HT1080 (cell line): Measurements from ENCODE around the gene KCNIP1. TPM values are rescaled to one million over a fixed set of nuclear protein-coding genes. Genes with fewer than 3 reads are reported as not detected.

Experiments used
- DNase-seq: peaks from one replicate; pipeline ENCODE4 v3.0.0-alpha.2; 2015; ENCODE audit warnings: low read depth
- total RNA-seq: library from RNA; depleted of rRNA; stranded (reverse); fragments of >200 nt; shearing (Covaris generic); gene quantifications from 2 replicates; pipeline ENCODE4 v1.2.3, GENCODE V29; 2014

The KCNIP1 gene
- total RNA-seq, 1 experiment from 2014 or later: not detected

DNA sequence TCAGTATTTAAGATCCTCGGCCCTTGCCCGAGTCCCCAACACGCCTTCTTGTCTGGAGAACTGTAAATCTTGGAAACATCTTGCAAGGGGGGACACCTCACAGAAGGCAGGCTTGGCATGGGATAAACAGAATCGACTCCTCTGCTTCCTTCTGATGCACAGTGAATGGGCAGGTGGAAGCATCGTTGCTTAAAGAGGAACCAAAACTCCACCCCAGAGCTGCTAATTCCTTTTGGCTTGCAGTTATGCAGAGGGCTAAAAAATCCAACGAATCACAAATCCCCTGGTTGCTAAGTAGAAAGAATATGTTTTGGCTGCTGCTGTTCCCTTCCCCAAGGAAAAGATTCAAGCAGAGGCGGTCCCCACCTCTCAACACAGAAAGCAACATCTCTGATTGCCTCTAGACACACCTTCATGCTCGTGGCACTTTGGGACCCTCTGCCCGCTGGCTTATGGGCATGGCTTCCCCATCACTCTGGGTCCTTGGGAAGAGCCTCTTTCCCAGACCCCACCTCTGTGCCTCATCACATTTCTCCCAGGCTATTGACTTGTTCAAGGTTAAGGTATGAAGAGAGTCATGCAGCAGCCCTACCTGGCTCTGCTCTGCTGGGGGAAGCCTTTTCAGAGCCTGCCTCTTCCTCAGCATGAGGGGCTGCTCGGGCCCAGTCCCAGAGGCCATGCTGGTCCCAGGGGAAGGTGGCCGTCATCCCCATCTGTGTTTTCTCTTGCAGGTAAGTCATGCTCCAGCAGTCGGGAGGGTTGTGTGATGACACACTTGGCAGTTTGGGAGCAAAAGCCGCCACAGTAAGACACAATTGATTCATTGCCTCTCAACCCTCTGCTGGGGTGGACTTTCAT lies 137.1 kb downstream of the KCNIP1 start:
- no peak for DNase-seq

DNA sequence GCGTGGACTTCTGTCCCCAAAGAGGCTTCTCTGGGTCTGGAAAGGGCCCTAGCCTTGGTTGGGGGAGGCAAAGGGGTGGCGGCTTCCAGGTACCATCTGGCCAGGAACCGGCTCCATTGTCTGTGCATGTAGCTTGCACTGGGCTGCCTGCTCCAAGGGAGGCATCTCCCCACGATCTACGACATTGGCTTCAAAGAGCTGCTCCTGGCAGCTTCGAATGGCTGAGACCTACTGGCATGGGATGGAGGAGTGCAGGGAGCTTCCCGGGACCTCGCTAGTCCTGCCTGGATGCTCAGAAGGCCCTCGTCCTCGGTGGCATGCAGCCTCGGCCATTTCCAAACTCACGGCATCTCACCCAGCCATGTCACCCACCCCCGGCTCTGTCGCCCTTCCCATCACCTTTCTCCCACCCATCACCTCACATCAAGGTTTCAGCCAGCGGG lies 137.8 kb downstream of the KCNIP1 start:
- no peak for DNase-seq

DNA sequence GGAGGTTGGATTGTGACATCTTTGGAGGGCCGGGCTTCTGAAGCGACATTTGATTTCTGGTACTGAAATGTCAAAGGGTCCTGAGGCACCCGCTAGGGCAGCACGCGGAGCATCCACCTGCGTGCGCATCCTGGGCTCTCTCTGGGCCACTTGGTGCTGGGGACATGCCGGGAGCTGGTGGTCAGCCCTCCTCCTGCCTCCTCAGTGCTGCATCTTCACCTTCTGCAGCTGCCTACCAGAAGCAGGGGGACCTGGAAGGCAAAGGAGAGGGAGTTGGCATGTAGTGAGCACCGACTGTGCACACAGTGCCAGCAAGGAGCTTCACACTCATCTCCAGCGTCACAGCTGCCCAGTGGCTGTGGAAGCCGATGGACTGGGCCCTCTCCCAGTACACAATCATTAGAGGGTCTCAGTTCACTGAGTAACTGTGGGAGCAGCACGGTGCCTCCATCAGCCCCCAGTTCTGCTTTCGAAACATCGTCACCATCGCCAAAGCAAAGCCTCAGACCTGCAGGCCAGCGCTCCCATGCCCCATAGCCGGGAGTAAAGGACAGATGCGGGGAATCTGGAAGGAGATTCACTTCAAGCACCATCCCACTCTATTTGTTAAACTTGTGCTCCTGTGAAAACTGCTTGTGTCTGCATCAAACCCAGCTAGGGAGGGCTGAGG lies 138.4 kb downstream of the KCNIP1 start:
- DNase-seq: no peak

DNA sequence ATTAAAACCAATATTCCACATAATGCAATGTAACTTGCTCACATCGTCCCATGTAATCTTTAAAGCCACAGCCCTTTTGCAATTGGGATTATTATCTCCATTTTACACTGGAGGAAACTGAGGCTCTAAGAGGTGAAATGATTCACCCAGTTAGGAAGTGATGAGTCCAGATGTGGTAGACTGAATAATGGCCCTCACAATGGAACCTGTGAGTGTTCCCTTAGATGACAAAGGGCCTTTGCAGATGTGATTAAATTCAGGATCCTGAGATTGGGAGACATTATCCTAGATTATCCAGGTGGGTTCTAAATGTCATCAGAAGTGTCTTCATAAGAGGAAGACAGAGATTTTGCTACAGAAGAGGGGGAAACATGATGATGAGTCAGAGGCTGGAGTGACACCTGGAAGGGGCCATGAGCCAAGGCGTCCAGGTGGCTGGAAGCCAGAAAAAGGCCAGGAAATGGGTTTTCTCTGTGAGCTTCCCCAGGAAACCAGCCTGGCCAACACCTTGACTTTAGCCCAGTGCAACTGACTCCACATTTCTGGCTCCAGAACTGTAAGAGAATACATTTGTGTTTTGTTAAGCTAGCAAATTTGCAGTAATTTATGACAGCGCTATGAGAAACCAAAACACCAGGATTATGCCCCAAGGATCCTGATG lies 139.1 kb downstream of the KCNIP1 start:
- peak; percentile 15 for DNase-seq

DNA sequence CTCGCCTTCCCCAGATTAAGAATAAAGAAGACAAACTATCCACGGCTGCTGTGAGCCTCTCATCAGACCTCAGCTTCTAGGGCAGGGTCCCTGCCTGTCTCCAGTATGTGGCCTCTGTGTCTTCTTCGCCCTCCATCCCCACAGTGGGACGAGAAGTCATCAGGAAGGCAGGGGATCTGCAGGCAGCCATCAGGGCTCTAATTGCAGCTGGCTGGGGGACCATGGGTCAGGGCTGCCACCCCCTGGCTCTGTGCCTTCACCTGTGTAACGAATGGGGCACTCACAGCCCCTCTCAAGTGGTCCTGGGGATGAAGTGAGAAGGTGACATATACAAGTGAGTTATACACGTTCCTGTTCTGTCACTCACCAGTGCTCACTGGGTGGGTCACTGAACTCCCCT lies 139.8 kb downstream of the KCNIP1 start:
- DNase-seq: no peak

DNA sequence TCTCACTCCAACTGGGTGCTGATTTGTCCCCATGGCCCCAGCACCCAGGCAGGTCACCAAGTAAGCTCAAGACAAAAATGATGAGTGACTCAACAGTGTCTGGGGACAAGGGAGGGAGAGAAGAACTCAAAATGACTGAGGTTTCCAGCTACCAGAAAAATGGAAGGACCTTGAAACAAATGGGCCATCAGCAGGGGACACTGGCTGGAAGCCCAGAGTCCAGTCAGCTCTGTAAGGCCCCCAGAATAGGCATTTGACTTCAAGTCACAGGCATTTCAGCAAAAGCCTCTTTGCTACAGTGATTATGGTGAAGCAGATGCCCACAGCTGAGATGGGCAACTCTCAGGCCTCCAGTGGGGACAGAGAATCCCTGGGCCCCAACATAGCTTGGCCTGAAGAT lies 140.7 kb downstream of the KCNIP1 start:
- DNase-seq: no peak

DNA sequence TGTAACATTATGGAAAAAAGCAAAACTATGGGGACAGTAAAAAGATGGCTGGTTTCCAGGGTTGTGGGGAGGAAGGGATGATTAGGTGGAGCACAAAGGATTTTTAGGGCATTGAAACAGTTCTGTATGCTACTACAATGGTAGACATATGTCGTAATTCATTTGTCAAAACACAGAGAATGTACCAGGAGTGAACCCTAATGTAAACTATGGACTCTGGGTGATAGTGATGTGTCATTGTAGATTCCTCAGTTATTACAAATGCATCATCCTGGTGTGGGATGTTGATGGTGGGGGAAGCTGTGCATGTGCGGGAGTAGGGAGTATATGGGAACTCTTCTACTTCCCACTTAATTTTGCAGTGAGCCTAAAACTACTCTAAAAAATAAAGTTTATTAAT lies 144.7 kb downstream of the KCNIP1 start:
- peak; percentile 29 for DNase-seq

DNA sequence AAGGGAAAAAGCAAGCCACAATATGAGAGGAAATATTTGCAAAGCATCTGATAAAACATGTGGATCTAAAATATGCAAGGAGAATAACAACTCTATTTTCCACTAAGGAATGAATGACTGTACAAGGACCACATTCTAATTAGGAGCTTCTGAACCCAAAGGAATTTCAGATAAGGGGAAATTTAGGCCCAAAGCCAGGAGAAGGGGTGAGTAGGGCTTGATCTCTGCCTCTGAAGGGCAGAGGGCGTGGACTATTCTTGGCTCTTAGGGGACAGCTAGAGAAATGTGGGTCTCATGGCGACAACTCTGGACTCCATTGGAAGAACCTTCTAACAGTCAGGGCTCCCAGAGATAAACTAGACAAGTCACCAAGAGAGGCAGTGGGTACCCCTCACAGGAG lies 147.0 kb downstream of the KCNIP1 start:
- DNase-seq: no peak

DNA sequence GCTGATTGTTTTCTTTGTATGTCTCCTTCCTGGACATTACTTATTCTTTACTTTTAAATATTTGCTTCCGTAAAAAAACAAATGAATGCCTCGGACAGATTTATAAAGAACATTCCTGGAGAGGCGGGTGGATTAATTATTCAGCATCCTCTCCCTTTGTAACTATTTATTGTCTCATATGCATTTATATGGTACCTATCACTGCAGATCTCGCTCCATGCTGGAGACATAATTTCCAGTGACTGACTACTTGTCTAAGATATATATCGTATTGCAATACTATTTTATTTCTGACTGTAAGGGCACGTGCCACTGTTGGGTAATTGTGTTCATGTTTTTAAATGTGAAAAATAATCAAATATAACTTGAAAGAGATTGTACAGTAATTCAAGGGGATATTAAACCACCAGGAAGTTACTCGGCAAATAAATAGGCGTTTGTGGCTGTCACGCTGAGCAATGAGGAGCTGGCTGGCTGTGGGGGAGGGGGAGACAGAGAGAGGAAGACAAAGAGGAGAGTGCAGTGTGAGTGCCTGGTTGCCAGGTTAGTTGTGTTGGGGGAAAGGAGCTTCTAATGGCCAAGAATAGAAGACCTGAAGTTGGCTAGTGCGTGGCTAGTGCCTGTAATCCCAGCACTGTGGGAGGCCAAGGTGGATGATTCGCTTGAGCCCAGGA lies 147.9 kb downstream of the KCNIP1 start:
- no peak for DNase-seq

DNA sequence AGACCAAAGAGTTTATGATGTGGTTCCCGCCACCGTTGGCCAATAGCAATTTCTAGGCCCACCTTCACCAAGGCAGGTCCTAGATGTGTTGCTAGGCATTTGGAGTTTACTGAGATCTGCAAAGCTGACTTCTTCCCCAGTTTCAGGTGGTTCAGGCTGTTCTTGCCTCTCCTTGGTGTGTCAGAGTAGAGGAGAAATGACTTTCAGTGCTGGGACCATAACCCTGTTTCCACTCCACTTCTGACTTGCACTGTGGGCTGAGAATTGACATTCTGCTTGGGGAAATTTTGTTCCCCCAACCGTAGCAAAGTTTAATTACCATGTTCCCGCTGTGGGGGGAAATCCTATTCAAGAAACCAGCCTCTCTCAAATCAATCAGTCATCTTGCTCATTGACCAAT lies 151.7 kb downstream of the KCNIP1 start:
- no peak for DNase-seq

DNA sequence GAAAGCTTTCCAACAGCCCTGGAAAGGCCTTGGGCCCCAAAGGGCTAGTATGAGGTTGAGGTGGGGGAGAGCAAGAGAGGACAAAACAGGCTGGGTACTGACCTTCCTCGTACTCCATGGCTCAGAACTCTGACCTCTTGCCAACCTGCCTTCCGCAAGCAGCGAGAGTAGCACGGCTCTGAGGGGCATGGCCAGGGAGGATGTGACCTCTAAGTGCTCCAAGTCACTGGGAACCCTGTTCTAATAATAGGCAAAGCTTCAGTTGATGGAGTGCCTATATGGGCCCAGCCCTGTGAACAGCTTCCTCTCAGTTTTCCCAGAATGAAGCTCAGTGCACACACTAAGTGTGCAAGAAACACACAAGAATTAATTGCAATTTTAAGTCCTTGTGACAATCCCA lies 152.1 kb downstream of the KCNIP1 start:
- no peak for DNase-seq

DNA sequence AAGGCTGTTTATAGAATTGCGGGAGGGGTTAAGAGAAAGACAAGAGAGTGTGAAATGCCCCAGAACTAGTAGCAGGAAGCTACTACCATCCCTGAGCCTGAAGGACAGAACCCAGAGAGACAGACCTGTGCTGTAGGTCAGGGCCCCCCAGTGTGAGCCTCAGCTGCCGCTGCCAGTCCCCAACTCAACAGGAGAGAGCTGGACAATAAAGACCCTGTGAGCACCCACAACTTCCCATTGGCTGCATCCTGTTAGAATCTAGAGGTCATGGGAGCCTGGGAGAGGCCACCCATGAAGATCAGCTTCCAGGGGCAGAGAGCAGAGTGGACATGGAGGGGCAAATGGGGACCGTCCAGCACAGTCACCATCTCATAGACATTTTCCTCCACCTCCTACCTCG lies 152.5 kb downstream of the KCNIP1 start:
- no peak for DNase-seq

DNA sequence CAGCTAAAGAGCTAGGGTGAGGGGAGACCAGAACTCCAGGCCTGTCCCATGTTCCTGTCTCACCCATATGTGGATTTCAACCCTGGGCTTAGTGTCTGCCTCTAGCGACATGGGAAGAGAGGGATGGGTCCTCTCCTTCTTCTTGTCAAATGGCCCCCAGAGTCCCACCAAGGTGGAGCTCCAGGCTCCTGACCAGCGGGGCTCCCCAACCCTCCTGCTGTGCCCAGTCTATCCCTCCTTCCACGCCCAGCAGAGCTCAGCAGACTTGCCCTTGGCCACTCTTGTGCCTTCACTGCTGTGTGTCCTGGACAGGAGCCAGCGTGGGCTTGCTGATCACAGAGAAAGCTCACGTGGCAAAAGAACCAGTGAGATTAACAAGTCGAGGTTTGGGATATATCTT lies 156.7 kb downstream of the KCNIP1 start:
- no peak for DNase-seq

DNA sequence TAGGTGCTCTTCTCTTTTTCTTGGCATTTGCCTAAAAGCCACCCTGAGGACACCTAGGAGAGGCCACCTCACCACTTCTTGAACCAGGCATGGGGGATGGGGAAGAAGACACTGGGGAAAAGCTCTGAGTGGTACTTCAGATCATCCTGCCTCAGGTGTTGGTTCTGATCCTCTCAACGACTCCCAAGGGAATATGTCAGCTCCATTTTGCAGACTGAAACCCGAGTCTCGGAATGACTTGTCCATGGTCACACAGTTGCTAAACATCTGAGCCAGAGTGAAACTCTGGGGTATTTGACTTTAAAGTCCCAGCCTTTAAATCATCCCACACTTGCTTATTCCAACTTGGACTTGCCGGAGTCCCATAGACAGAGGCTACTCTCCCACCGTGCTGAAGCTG lies 159.1 kb downstream of the KCNIP1 start:
- DNase-seq: no peak

DNA sequence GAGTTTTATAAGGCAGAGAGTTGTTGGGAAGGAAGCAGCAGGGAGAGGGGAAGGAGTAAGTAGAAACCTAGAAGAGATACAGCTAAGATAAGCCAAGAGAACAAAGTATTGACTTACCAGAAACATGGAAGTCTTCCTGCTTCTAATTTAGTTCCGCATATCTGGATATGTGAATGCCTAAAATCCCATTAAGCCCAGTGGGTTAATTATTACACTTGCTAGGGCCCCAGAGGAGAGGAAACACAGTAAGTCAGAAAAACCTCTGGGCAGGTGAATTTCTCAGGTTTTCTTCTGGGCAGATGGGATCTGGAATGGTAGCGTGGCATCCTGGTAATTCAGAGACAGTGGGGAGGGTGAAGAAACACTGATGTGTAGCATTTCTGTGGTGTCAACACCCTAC lies 175.0 kb downstream of the KCNIP1 start:
- DNase-seq: no peak

DNA sequence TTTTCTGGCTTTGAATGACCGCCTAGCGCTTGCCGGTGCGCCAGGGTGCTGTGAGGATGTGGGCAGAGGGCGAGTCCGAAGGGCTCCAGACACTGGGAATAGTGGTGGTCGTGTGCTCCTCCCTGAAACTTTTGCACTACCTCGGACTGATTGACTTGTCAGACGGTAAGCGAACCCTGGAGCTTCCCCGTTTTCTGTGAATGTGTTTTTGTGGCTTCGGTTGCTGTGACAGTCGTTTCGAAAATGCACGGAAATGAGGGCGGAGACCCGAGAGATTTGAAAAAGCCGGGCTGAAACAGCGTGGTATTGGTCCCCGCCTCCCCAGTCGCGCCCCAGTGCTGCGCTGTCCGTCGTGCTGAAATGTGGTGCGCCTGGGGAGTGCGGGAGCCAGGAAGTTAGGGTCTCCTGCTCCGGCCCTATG lies 177.2 kb downstream of the KCNIP1 start:
- DNase-seq: peak; percentile 40

DNA sequence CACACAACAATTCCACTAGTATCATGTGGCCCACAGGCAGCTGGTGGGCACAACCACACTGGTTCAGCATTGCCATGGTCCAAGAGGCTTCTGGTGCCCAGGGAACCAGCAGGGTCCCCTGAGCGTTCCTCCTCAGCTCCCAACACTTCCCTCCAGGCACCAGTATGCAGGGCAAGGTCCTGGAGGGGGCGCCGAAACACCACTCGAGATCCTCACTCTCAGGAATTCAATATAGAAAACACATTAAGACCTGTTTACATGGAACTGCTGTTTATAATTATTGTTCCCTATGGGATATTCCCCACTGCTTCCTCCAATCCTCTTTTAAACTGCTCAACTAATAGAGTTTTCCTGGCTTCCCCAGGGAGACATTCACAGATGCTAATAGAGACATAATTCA lies 187.8 kb downstream of the KCNIP1 start:
- DNase-seq: no peak

DNA sequence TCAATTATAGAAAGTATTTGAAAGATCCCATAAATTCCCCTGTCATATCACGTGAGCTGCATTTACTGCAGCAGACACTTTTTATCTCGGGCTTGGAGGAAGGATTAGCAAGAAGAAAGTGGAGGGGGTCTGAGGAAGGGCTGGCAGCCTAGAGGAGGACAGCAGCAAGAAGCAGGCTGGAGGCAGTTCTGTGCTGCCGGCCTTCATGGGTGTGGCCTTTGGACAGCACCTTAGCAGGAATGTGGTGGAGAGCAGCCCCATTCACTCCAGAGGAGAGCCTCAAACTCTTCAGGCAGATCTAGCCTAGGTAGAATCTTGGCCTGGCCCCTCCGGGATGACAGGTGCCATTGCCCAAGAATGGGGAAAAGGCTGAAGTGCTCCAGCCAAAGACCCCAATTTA lies 189.9 kb downstream of the KCNIP1 start:
- DNase-seq: peak; percentile 1

DNA sequence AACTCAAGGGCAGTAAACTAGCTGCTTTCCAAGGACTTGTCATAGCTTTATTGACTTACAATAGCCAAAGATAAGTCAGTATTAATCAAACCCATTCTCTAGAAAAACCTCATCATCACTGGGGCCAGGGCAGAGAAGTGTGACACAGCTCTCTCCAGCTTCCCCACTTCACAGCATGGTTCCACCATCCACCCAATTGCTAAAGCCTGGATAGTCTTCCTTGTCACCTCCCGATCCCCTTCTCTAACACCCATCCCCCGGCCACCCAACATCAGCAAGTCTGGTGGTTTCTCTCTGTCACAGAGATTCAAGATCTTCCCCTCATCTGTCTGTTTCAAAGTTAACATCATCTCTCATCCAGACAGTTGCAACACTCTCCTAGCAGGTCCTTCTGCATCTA lies 191.1 kb downstream of the KCNIP1 start:
- DNase-seq: no peak

DNA sequence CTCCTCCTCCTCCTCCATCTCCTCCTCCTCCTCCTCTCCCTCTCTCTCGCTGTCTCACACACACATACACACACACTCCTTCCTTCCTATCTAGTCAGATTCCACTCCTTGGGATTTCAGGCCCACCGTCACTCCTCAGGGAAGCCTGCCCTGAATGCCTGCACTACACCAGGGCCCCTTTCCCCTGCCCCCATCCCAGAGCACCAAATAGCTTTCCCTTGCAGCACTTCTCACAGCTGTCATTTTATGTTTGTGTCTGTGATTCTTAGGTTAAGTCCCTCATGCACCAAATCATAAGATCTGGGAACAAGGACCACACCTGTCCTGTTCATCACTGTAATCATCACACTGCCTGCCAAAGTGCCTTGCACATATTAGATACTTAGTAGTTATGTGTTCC lies 193.2 kb downstream of the KCNIP1 start:
- no peak for DNase-seq

DNA sequence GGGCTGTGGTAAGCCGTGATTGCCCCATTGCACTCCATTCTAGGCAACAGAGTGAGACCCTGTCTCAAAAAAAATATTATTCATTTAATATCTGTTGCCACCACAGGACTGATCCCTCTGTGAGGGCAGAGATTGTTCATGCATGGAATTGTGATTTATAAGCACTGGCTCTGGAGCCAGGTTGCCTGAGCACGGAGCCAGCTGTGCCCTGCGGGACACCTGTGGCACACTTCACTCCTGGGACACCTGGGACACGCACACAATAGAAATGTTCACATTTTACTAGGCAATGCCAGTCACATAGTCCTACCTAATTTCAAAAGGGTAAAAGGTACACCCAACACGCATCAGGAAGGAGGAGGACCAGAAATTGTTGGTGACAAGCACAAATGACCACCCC lies 196.7 kb downstream of the KCNIP1 start:
- DNase-seq: no peak

DNA sequence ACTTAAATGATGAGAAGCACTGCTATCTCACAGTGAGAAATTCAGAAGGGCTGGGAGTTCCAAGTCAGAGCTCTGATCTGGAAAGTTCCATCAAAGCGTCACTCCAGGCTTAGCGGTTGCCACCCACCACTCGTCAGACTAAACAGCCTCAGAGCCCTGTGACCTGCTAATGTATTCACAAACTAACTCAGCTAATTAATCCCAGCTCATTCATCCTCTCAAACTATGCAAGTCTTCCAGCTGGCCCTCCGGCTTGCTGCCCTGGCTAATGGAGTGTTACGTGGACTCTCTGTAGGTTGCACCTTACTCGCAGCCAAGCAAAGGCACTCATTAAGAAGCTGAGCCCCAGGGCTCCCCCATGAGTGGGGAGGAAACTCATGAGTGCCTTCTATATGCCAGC lies 197.5 kb downstream of the KCNIP1 start:
- DNase-seq: no peak
